Choroid plexus epithelial cell (primary cell): ENCODE data around the gene PMCH.
A peak's percentile ranks its signal among the peaks of the same experiment; 100 is the strongest.
"Not testable (repeated sequence)": the region's sequence is repeated elsewhere in the genome, so short reads cannot be mapped to it uniquely, and the experiment has no call there.

ENCODE experiments used
- DNase-seq: peaks from one replicate; pipeline ENCODE4 v3.0.0-alpha.2; 2010; ENCODE audit warnings: low read depth
- H3K4me3 ChIP-seq: 2 replicates; pipeline ENCODE4 v1.5.1; 2011; ENCODE audit warnings: low read depth, mild to moderate bottlenecking, control low read depth, low read length, moderate library complexity
- CTCF ChIP-seq: conservative IDR thresholded peaks from 2 replicates; pipeline ENCODE4 v1.5.1; 2011; ENCODE audit warnings: low read depth, mild to moderate bottlenecking, control low read depth, inconsistent platforms, low read length, moderate library complexity

PMCH gene

GRCh38 chr12:102197789-102198188, at the start of gene PMCH:
PMCH (minus strand) TSS chr12:102197833; CDS start chr12:102197770, 63 bp downstream.
- DNase-seq, result peak; percentile 58
- H3K4me3 ChIP-seq, result no peak within 1 kb of the TSS
- TF ChIP-seq CTCF, result no peak

- DNase-seq, H3K4me3 ChIP-seq: not testable (repeated sequence)
Measured at GRCh38 chr12:102240859-102241258, 43.2 kb upstream of the PMCH start.

- TF ChIP-seq CTCF, result no peak
- no peak overlapping the region for H3K4me3 ChIP-seq
- no peak for DNase-seq
Measured at GRCh38 chr12:102234599-102234998, 37.0 kb upstream of the PMCH start.

GRCh38 chr12:102232446-102232845, 34.8 kb upstream of the PMCH start:
- no peak for TF ChIP-seq CTCF
- DNase-seq, result no peak
- H3K4me3 ChIP-seq, result no peak overlapping the region

GRCh38 chr12:102232036-102232435, 34.4 kb upstream of the PMCH start:
- H3K4me3 ChIP-seq, result no peak overlapping the region
- TF ChIP-seq CTCF, result no peak
- no peak for DNase-seq

- TF ChIP-seq CTCF, result no peak
- H3K4me3 ChIP-seq, result no peak overlapping the region
- no peak for DNase-seq
Measured at GRCh38 chr12:102227954-102228353, 30.3 kb upstream of the PMCH start.

GRCh38 chr12:102220736-102221135, 23.1 kb upstream of the PMCH start:
- H3K4me3 ChIP-seq, result no peak overlapping the region
- DNase-seq, result no peak
- no peak for TF ChIP-seq CTCF
